ENCODE results near the gene HPGD.

- TF ChIP-seq CTCF (IDR thresholded peaks at IDR 0.05) (no peak), POLR2A (IDR thresholded peaks at IDR 0.05) (no peak), POLR2AphosphoS5 (IDR thresholded peaks at IDR 0.05; ENCODE audit: insufficient read depth in 1 of 2, low read depth in 1 of 2) (no peak)
These were observed 28.3 kb upstream of the HPGD start for GRCh38 chr4:174550541-174550940.
